GM23338 (cell line): ENCODE results near the gene CST9. TPM values are rescaled to one million over a fixed set of nuclear protein-coding genes. Genes with fewer than 3 reads are reported as not detected.

Source experiments
- ATAC-seq: fragments of 200-7000 bp; cut with Tn5 transposase; 3 replicates; pipeline ENCODE4 v1.9.1; 2020
- DNase-seq: peaks from one replicate; pipeline ENCODE4 v3.0.0-alpha.2; 2015; ENCODE audit warnings: low spot score
- H2AFZ ChIP-seq: fragments of 200-600 bp; sonication (generic); 2 replicates; pipeline ENCODE4 v1.8.0; 2016; ENCODE audit warnings: antibody characterized with exemption, mild to moderate bottlenecking, moderate library complexity
- H3F3A ChIP-seq: fragments of 200-600 bp; sonication (generic); replicated peaks from 2 replicates; pipeline ENCODE4 v1.8.0; 2017; ENCODE audit warnings: antibody characterized with exemption, mixed run types, low read depth
- H3K27ac ChIP-seq: fragments of 200-600 bp; sonication (generic); 2 replicates; pipeline ENCODE4 v1.6.1; 2016; ENCODE audit warnings: low read depth
- H3K27me3 ChIP-seq: fragments of 200-600 bp; sonication (generic); 2 replicates; pipeline ENCODE4 v1.8.0; 2016; ENCODE audit warnings: mild to moderate bottlenecking, mixed run types, moderate library complexity; ENCODE audit not compliant: insufficient read depth
- H3K36me3 ChIP-seq: fragments of 200-600 bp; sonication (generic); 2 replicates; pipeline ENCODE4 v1.8.0; 2016; ENCODE audit warnings: mild to moderate bottlenecking; ENCODE audit not compliant: insufficient read depth
- H3K4me1 ChIP-seq: fragments of 200-600 bp; sonication (generic); 2 replicates; pipeline ENCODE4 v1.8.0; 2016; ENCODE audit warnings: mild to moderate bottlenecking, moderate library complexity; ENCODE audit not compliant: insufficient read depth
- H3K4me2 ChIP-seq: fragments of 200-600 bp; sonication (generic); 2 replicates; pipeline ENCODE4 v1.7.1; 2017; ENCODE audit warnings: mixed run types
- H3K4me3 ChIP-seq: fragments of 200-600 bp; sonication (generic); 2 replicates; pipeline ENCODE4 v1.6.1; 2016; ENCODE audit warnings: mixed run types
- H3K79me2 ChIP-seq: fragments of 200-600 bp; sonication (generic); replicated peaks from 2 replicates; pipeline ENCODE4 v1.8.0; 2017; ENCODE audit warnings: mild to moderate bottlenecking; ENCODE audit not compliant: insufficient read depth
- H3K9me2 ChIP-seq: fragments of 200-600 bp; sonication (generic); 2 replicates; pipeline ENCODE4 v1.8.0; 2017; ENCODE audit not compliant: insufficient read depth
- H4K20me1 ChIP-seq: fragments of 200-600 bp; sonication (generic); replicated peaks from 2 replicates; pipeline ENCODE4 v1.8.0; 2017; ENCODE audit warnings: mild to moderate bottlenecking; ENCODE audit not compliant: insufficient read depth
- H3K27ac Mint-ChIP-seq: 2 replicates; pipeline ENCODE4 v1.8.0; 2020; ENCODE audit warnings: inconsistent platforms, mild to moderate bottlenecking, moderate library complexity, mixed read lengths
- H3K27me3 Mint-ChIP-seq: 3 replicates; pipeline ENCODE4 v1.8.0; 2022; ENCODE audit warnings: low read depth, mild to moderate bottlenecking, moderate library complexity, mixed read lengths, inconsistent platforms; ENCODE audit not compliant: insufficient read depth, poor library complexity
- H3K36me3 Mint-ChIP-seq: 3 replicates; pipeline ENCODE4 v1.8.0; 2021; ENCODE audit warnings: low read depth, mild to moderate bottlenecking, inconsistent platforms, moderate library complexity, mixed read lengths
- H3K4me1 Mint-ChIP-seq: 3 replicates; pipeline ENCODE4 v1.8.0; 2020; ENCODE audit warnings: mild to moderate bottlenecking, inconsistent platforms, mixed read lengths
- H3K4me3 Mint-ChIP-seq: 3 replicates; pipeline ENCODE4 v1.8.0; 2021; ENCODE audit warnings: moderate library complexity, mild to moderate bottlenecking, inconsistent platforms, mixed read lengths
- H3K9me3 Mint-ChIP-seq: 3 replicates; pipeline ENCODE4 v1.8.0; 2020; ENCODE audit warnings: moderate library complexity, mild to moderate bottlenecking, inconsistent platforms, mixed read lengths
- CREB1 ChIP-seq: fragments of 250-450 bp; sonication (Bioruptor Pico); IDR thresholded peaks from 2 replicates; pipeline ENCODE4 v1.5.0; 2020; ENCODE audit warnings: low read depth, mild to moderate bottlenecking, moderate library complexity
- CTCF ChIP-seq, 2 experiments: fragments of 200-600 bp in 1 of 2; sonication (generic) in 1 of 2; conservative IDR thresholded peaks; 2 replicates each; pipeline versions ENCODE4 v1.5.1 to v1.6.1; 2016 to 2017; ENCODE audit warnings: antibody characterized with exemption in 2 of 2, low read depth in 2 of 2, mild to moderate bottlenecking in 2 of 2, moderate library complexity in 1 of 2
- ETS1 ChIP-seq: IDR thresholded peaks from 2 replicates; pipeline ENCODE4 v1.6.1; 2016; ENCODE audit warnings: antibody characterized with exemption
- EZH2 ChIP-seq: fragments of 200-600 bp; sonication (generic); IDR thresholded peaks from one replicate; pipeline ENCODE4 v1.8.0; 2017; ENCODE audit warnings: antibody characterized with exemption, mild to moderate bottlenecking, low read depth; ENCODE audit not compliant: unreplicated experiment
- EZH2phosphoT487 ChIP-seq: fragments of 200-600 bp; sonication (generic); IDR thresholded peaks from one replicate; pipeline ENCODE4 v1.8.1; 2018; ENCODE audit warnings: antibody characterized with exemption; ENCODE audit not compliant: unreplicated experiment
- JUNB ChIP-seq: IDR thresholded peaks from one replicate; pipeline ENCODE4 v1.6.1; 2016; ENCODE audit warnings: antibody characterized with exemption; ENCODE audit not compliant: unreplicated experiment
- NANOG ChIP-seq: IDR thresholded peaks from 2 replicates; pipeline ENCODE4 v1.6.1; 2016; ENCODE audit warnings: antibody characterized with exemption, borderline replicate concordance
- POLR2AphosphoS5 ChIP-seq: IDR thresholded peaks from 2 replicates; pipeline ENCODE4 v1.6.1; 2016; ENCODE audit warnings: antibody characterized with exemption, low read depth
- ZNF331 ChIP-seq: fragments of 250-450 bp; sonication (Bioruptor Pico); IDR thresholded peaks from 2 replicates; pipeline ENCODE4 v1.5.0; 2020; ENCODE audit warnings: low read depth, mild to moderate bottlenecking, moderate library complexity
- ZNF462 ChIP-seq: fragments of 250-450 bp; sonication (Bioruptor Pico); IDR thresholded peaks from 2 replicates; pipeline ENCODE4 v1.5.0; 2020; ENCODE audit warnings: mild to moderate bottlenecking, moderate library complexity
- polyA plus RNA-seq: library from polyadenylated mRNA; unstranded; fragments of >200 nt; fragmentation: Nextera tagmentation; extraction: Ambion mirVana; gene quantifications from 2 replicates; pipeline ENCODE4 v1.2.1, GENCODE V29; 2016
- total RNA-seq: library from RNA; depleted of rRNA; stranded (reverse); fragments of >200 nt; shearing (Covaris generic); gene quantifications from 2 replicates; pipeline ENCODE4 v1.2.3, GENCODE V29; 2014

The CST9 gene
- total and polyA plus RNA-seq, 2 experiments from 2014 or later: not detected

GRCh38 chr20:23641936-23642751 is 36.4 kb upstream of the CST9 start:
- H3K27ac Mint-ChIP-seq: no peak overlapping the region
- H2AFZ ChIP-seq: peak overlapping the region; percentile 59
- H3K79me2 ChIP-seq: no peaks in the 10 kb centered on the region
- peaks cover 3% of the 10 kb centered on the region for H3K9me2 ChIP-seq
- TF ChIP-seq ZNF331 (CRISPR knock-in tag): no peak
- TF ChIP-seq CREB1 (CRISPR knock-in tag): no peak
- TF ChIP-seq ETS1: no peak
- no peak for TF ChIP-seq POLR2AphosphoS5
- no peak for TF ChIP-seq NANOG
- no peak for TF ChIP-seq JUNB
- TF ChIP-seq CTCF (conservative IDR thresholded peaks at IDR 0.05; ENCODE audit: low read depth in 2 of 2): no peak
- no peak for TF ChIP-seq EZH2phosphoT487
- no peak for TF ChIP-seq ZNF462 (CRISPR knock-in tag)
- no peak for TF ChIP-seq EZH2
- ATAC-seq (no peak), DNase-seq (no peak)
- no peak overlapping the region for H3K4me2 ChIP-seq
- H3K27me3 Mint-ChIP-seq: peaks cover 11% of the 10 kb centered on the region
- H3K36me3 ChIP-seq: no peaks in the 10 kb centered on the region
- H3F3A ChIP-seq: no peaks in the 10 kb centered on the region
- peaks cover 14% of the 10 kb centered on the region for H3K4me1 Mint-ChIP-seq
- no peaks in the 10 kb centered on the region; the same call in 2 of the 3 replicates for H3K36me3 Mint-ChIP-seq
- no peaks in the 10 kb centered on the region; the same call in 1 of the 2 replicates for H3K27me3 ChIP-seq
- no peak overlapping the region for H3K4me3 Mint-ChIP-seq
- peaks cover 3% of the 10 kb centered on the region; the same call in 1 of the 3 replicates for H3K9me3 Mint-ChIP-seq
- no peaks in the 10 kb centered on the region for H4K20me1 ChIP-seq
- no peak overlapping the region for H3K4me3 ChIP-seq
- H3K27ac ChIP-seq: no peak overlapping the region
- H3K4me1 ChIP-seq: no peaks in the 10 kb centered on the region; the same call in 1 of the 2 replicates
